HS-5 (cell line): ENCODE results near the gene DNAJC22.
"Not testable (repeated sequence)": the region's sequence is repeated elsewhere in the genome, so short reads cannot be mapped to it uniquely, and the experiment has no call there.

ENCODE experiments used
- DNase-seq: peaks from one replicate; pipeline ENCODE4 v3.0.0-alpha.2; 2012; ENCODE audit warnings: low read depth

Gene DNAJC22

GRCh38 chr12:49346659-49347310 lies at the start of gene DNAJC22:
DNAJC22 (plus strand) TSS chr12:49346888; CDS start chr12:49348873, 1,985 bp downstream.
- no peak for DNase-seq

GRCh38 chr12:49297695-49298060 lies 49.0 kb upstream of the DNAJC22 start:
- no peak for DNase-seq

DNA sequence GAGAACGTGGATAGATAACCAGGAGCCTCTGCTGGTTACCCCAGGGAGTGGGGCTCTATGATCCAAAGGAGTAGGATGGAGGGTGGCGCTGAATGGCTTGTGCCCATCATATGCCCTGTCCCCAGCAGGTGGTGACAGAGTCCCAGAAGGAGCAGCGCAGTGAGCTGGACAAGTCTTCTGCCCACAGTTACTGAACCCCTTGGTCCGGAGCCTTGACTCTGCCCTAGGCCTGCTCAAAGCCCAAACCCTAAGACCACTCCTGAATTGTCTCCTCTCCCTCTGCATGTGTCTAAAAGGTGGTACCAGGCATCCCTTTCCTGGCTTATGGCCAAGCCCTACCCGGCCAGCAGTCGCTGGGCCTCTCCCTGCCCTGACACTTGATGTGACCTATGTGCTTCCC lies 48.5 kb upstream of the DNAJC22 start:
- DNase-seq: no peak

- DNase-seq: no peak
Measured at GRCh38 chr12:49301760-49302159, 44.9 kb upstream of the DNAJC22 start.

- no peak for DNase-seq
Measured at GRCh38 chr12:49304161-49304560, 42.5 kb upstream of the DNAJC22 start.

GRCh38 chr12:49305762-49306510 lies 40.8 kb upstream of the DNAJC22 start:
- DNase-seq: no peak

DNA sequence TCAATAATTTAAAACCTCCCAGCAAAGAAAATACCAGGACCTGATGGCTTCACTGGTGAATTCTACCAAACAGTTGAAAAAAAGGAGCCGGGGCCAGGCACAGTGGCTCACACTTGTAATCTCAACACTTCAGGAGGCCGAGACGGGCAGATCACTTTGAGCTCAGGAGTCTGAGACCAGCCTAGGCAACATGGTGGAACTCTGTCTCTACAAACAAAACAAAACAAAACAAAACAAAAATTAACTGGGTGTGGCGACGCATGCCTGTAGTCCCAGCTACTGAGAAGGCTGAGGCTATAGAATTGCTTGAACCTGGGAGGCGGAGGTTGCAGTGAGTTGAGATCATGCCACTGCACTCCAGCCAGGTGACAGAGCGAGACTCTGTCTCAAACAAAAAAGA lies 37.3 kb upstream of the DNAJC22 start:
- DNase-seq: no peak

DNA sequence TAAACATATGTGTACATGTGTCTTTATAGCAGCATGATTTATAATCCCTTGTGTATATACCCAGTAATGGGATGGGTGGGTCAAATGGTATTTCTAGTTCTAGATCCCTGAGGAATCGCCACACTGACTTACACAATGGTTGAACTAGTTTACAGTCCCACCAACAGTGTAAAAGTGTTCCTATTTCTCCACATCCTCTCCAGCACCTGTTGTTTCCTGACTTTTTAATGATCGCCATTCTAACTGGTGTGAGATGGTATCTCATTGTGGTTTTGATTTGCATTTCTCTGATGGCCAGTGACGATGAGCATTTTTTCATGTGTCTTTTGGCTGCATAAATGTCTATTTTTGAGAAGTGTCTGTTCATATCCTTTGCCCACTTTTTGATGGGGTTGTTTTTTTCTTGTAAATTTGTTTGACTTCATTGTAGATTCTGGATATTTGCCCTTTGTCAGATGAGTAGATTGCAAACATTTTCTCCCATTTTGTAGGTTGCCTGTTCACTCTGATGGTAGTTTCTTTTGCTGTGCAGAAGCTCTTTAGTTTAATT lies 36.2 kb upstream of the DNAJC22 start:
- DNase-seq: not testable (repeated sequence)

GRCh38 chr12:49314811-49315210 lies 31.9 kb upstream of the DNAJC22 start:
- DNase-seq: no peak

- not testable (repeated sequence) for DNase-seq
Measured at GRCh38 chr12:49317118-49317517, 29.6 kb upstream of the DNAJC22 start.

GRCh38 chr12:49320411-49321103 lies 26.1 kb upstream of the DNAJC22 start:
- not testable (repeated sequence) for DNase-seq

DNA sequence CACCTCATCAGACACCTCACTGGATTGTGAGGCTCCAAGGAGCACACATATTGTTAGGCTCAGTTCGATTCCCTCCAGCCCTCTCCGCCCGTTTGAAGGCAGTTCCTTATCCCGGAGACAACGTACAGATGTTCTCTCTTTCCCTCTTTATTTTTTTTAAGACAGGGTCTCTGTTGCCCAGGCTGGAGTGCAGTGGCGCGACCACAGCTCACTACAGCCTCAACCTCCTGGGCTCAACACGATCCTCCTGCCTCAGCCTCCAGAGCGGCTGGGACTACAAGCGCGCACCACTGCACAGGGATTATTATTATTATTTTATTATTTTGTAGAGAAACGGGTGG lies 24.4 kb upstream of the DNAJC22 start:
- DNase-seq: no peak

DNA sequence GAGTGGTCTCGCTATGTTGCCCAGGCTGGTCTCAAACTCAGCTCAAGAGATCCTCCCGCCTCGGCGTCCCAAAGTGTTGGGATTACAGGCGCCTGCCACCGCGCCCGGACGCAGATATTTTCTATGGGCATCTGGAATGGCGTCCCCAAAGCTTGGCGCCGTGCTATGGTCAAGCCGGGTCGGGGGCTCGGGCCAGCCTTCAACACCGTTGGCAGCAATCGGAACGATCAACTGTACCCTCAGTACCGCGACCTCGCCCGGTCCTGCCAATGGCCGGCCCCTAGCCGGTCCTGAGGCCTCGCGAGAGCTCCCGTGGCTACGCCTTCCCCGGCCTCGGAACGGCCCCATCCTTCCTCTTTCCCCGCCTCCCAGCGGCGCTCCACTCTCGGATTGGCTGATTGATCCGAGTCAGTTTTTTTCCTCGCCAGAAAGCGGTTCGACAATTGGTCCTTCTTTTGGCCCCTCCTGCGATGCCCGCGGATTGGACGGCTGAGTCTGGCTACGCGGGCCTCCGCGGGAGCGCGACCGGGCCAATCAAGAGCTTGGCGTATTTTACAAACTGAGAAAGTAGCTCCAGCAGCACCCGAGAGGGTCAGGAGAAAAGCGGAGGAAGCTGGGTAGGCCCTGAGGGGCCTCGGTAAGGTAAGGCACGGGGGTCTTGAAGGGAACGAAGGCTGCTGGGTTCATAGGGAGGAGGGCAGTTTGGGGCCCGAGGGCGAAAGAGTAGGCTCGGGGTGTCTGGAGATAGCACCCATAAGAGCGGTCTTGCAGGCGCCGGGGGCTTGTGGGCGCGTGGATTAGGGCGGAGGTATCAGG lies 23.8 kb upstream of the DNAJC22 start, which contains the start of gene TROAP:
Gene TROAP, plus strand, starts transcription at position 548 of the 816 bp plus-strand sequence. CDS start 354 bp downstream, outside the sequence.
- peak; percentile 94 for DNase-seq

GRCh38 chr12:49323524-49324097 lies 23.1 kb upstream of the DNAJC22 start:
- DNase-seq: no peak

DNA sequence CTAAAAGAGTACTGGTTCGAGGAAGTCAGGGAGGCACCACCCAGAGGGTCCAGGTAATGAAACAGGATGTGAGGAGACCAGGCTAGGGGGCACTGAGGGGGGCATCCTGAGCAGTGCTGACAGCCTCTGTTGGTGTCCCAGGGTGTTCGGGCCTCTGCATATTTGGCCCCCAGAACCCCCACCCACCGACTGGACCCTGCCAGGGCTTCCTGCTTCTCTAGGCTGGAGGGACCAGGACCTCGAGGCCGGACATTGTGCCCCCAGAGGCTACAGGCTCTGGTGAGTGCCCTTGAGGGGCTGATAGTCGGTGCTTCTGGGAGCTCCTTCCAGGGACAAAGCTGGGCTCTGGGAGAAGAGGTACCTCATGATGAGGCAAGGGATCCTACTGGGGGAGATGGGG lies 21.1 kb upstream of the DNAJC22 start:
- DNase-seq: no peak

GRCh38 chr12:49327368-49327767 lies 19.3 kb upstream of the DNAJC22 start:
- DNase-seq: no peak

DNA sequence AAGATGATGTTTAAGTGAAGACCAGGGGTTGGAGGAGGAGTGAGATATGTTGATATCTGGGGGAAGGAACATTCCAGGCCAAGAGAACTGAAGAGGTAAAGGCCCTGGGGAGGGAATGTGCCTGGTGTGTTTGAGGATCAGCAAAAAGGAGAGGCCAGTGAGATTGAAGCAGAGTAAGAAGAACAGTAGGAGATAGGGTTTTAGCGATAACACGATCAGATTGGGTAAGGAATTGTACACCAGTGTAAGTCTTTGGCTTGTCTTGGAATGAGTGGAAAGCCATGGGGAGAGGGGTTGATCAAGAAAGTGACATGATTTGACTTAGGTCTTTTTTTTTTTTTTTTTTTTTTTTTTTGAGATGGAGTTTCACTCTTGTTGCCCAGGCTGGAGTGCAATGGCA lies 18.8 kb upstream of the DNAJC22 start:
- no peak for DNase-seq

GRCh38 chr12:49328816-49329215 lies 17.9 kb upstream of the DNAJC22 start:
- no peak for DNase-seq

DNA sequence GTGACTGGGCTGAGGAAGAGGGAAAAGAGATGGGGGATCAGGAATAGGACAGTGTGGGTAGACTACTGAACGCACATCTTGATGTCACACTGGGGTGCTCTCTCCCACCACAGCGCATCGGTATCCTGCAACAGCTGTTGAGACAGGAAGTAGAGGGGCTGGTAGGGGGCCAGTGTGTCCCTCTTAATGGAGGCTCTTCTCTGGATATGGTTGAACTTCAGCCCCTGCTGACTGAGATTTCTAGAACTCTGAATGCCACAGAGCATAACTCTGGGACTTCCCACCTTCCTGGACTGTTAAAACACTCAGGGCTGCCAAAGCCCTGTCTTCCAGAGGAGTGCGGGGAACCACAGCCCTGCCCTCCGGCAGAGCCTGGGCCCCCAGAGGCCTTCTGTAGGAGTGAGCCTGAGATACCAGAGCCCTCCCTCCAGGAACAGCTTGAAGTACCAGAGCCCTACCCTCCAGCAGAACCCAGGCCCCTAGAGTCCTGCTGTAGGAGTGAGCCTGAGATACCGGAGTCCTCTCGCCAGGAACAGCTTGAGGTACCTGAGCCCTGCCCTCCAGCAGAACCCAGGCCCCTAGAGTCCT lies 16.6 kb upstream of the DNAJC22 start:
- no peak for DNase-seq

GRCh38 chr12:49330631-49331379 lies 15.9 kb upstream of the DNAJC22 start:
- DNase-seq: no peak
